ENCODE data around the gene LETM1.

LETM1 gene

GRCh38 chr4:1777822-1778641, 77.9 kb downstream of the LETM1 start:
- no peak for DNase-seq (ENCODE audit: low read depth)

GRCh38 chr4:1776521-1777161, 79.3 kb downstream of the LETM1 start:
- DNase-seq (ENCODE audit: low read depth): no peak

GRCh38 chr4:1775731-1776500, 80.0 kb downstream of the LETM1 start:
- DNase-seq (ENCODE audit: low read depth): no peak

- no peak for DNase-seq (ENCODE audit: low read depth)
Observed at GRCh38 chr4:1773754-1774153, 82.2 kb downstream of the LETM1 start.

- no peak for DNase-seq (ENCODE audit: low read depth)
Observed at GRCh38 chr4:1772853-1773538, 83.0 kb downstream of the LETM1 start.

GRCh38 chr4:1771555-1772305, 84.2 kb downstream of the LETM1 start:
- DNase-seq (ENCODE audit: low read depth): no peak

GRCh38 chr4:1770791-1771231, 85.1 kb downstream of the LETM1 start:
- DNase-seq (ENCODE audit: low read depth): no peak

- DNase-seq (ENCODE audit: low read depth): no peak
Observed at GRCh38 chr4:1770245-1770644, 85.7 kb downstream of the LETM1 start.

GRCh38 chr4:1769692-1770091, 86.3 kb downstream of the LETM1 start:
- DNase-seq (ENCODE audit: low read depth): no peak

GRCh38 chr4:1768367-1769034, 87.5 kb downstream of the LETM1 start:
- no peak for DNase-seq (ENCODE audit: low read depth)

GRCh38 chr4:1767770-1768366, 88.1 kb downstream of the LETM1 start:
- DNase-seq (ENCODE audit: low read depth): no peak

GRCh38 chr4:1767061-1767769, 88.7 kb downstream of the LETM1 start:
- no peak for DNase-seq (ENCODE audit: low read depth)

- DNase-seq (ENCODE audit: low read depth): no peak
Observed at GRCh38 chr4:1766106-1767060, 89.6 kb downstream of the LETM1 start.

GRCh38 chr4:1765409-1766072, 90.4 kb downstream of the LETM1 start:
- DNase-seq (ENCODE audit: low read depth): no peak

GRCh38 chr4:1764670-1765069, 91.3 kb downstream of the LETM1 start:
- DNase-seq (ENCODE audit: low read depth): no peak

- DNase-seq (ENCODE audit: low read depth): no peak
Observed at GRCh38 chr4:1763550-1764080, 92.3 kb downstream of the LETM1 start.

- no peak for DNase-seq (ENCODE audit: low read depth)
Observed at GRCh38 chr4:1763070-1763549, 92.8 kb downstream of the LETM1 start.

All from stimulated activated CD8-positive, alpha-beta memory T cell treated with anti-CD3 and anti-CD28 coated beads, Interleukin-4, amount 100 ng/mL, for 24 hours (primary cell).